Effector memory CD4-positive, alpha-beta T cell (primary cell): Measurements from ENCODE around the gene CSH1.
"Not testable (repeated sequence)": the region's sequence is repeated elsewhere in the genome, so short reads cannot be mapped to it uniquely, and the experiment has no call there.

Experiments used
- DNase-seq, 3 donors: peaks; one replicate each; pipeline ENCODE4 v3.0.0-alpha.2; 2020
- H3K27ac ChIP-seq: 2 replicates; pipeline ENCODE4 v1.7.0; 2013; ENCODE audit warnings: mild to moderate bottlenecking, low read length, moderate library complexity; ENCODE audit not compliant: insufficient read depth, poor library complexity, severe bottlenecking
- H3K27me3 ChIP-seq: replicated peaks from 2 replicates; pipeline ENCODE4 v1.7.0; 2013; ENCODE audit warnings: mild to moderate bottlenecking, low read length; ENCODE audit not compliant: insufficient read depth, control insufficient read depth, poor library complexity, severe bottlenecking
- H3K36me3 ChIP-seq: 2 replicates; pipeline ENCODE4 v1.7.0; 2013; ENCODE audit warnings: mild to moderate bottlenecking, low read length, moderate library complexity; ENCODE audit not compliant: control insufficient read depth, insufficient read depth
- H3K4me1 ChIP-seq: 2 replicates; pipeline ENCODE4 v1.7.0; 2013; ENCODE audit warnings: low read length, mild to moderate bottlenecking; ENCODE audit not compliant: control insufficient read depth, insufficient read depth, poor library complexity, severe bottlenecking
- H3K4me3 ChIP-seq: 2 replicates; pipeline ENCODE4 v1.7.0; 2013; ENCODE audit warnings: low read length, low read depth, mild to moderate bottlenecking; ENCODE audit not compliant: insufficient read depth, poor library complexity, severe bottlenecking
- H3K9me3 ChIP-seq: 2 replicates; pipeline ENCODE4 v1.7.0; 2013; ENCODE audit warnings: mild to moderate bottlenecking, low read length, moderate library complexity; ENCODE audit not compliant: control insufficient read depth

CSH1 gene

DNA sequence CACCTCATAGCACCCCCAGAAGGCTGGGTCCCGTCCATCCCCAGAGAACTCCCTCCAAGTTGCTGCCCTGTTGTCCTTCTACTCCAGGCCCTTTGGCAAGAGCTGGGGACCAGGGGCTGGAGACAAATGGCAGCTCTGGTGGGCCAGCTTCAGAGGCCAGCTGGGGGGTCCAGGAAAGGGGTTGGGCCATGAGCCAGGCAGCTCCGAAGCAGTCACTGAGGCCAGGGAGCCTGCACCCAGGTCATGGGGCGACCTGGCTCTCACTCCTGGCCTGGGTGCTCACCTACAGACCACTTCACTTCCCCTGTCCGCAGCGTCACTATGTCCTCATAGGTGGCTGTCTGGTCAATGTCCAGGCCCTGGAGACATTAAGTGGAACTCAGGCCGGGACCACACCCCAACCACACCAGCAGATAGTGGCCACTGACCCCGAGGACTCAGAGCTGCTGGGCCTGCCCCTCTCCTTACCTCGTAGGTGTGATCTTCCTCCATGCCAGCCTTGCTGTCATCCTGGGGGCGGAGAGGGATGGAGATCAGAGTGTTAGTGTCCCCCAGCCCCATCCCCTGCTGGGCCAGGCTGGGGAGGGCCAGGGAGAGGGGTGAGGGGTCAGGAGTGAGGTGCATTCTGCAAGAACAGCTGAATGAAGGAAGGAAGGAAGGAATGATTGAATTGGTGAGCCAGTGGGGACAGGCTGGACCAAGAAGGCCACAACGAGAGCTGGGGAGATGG, 32.8 kb upstream of the CSH1 start:
- Histone ChIP-seq H3K27ac (no peak overlapping the region), H3K9me3 (no peaks in the 10 kb centered on the region), H3K27me3 (no peaks in the 10 kb centered on the region), H3K4me3 (no peak overlapping the region), H3K36me3 (peaks cover 18% of the 10 kb centered on the region), H3K4me1 (peaks cover 18% of the 10 kb centered on the region)
- DNase-seq, result no peak

DNA sequence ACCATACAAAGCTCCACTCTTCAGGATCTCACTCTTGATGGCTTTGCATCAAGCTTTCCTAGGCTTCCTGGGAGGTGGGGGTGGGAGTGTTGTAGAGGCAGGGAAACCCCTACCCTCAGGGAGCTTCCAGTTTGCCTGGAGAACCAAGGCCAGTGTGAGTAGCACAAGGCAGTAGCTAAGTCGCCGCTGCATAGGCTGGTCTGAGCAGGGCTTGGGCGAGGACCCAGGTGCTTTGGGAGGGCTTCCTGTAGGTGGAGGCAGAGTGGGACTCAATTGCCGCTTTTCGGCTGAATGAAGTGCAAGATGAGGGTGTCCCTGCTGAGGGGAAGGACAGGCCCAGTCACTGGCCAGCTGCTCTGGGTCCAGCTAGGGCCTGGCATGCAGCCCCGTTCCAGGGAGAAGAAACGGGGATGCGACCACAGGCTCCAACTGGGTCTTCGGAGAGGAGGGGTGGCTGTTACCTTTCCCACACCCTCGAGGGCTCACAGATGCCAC, 31.8 kb upstream of the CSH1 start:
- no peaks in the 10 kb centered on the region for H3K27me3 ChIP-seq
- no peak for DNase-seq
- no peak overlapping the region for H3K27ac ChIP-seq
- H3K4me1 ChIP-seq, result peaks cover 18% of the 10 kb centered on the region
- H3K4me3 ChIP-seq, result no peak overlapping the region
- peaks cover 18% of the 10 kb centered on the region for H3K36me3 ChIP-seq
- H3K9me3 ChIP-seq, result no peaks in the 10 kb centered on the region

DNA sequence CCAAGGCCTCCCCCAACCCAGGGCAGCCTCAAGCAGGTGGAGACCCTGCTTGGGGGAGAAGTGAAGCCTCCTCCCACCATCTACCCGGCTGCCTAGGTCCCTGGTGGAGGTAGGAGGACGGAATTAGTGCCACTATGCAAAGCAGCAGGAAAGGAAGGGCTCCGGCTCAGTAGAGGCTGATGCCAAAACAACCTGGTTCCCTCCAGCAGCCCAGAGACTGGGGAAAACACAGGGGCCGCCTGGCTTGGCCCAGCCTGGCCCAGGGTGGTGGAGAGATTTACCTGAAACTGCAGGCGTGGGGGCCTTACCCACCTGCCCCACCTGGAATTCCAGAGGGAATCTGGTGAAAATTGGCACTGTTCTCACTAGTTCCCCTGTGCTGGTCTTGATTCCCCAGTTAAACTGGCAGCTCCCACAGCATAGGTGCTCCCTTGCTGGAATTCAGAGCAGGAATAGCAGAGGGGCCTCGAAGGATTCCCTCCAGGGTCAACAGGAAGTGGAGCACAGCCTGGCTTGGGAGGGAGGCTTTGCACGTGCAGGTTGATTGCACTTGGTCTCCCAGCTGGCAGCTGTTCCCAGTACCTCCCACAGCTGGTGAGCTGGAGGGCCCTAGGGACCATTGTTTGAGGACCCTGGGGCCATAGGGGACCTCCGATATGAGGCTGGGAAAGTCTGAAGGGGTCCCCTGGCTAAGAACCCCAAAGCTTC, 31.2 kb upstream of the CSH1 start:
- H3K27me3 ChIP-seq, result no peaks in the 10 kb centered on the region
- DNase-seq, result no peak
- H3K4me1 ChIP-seq, result peaks cover 15% of the 10 kb centered on the region
- no peak overlapping the region for H3K27ac ChIP-seq
- H3K4me3 ChIP-seq, result no peak overlapping the region
- peaks cover 18% of the 10 kb centered on the region for H3K36me3 ChIP-seq
- H3K9me3 ChIP-seq, result no peaks in the 10 kb centered on the region

DNA sequence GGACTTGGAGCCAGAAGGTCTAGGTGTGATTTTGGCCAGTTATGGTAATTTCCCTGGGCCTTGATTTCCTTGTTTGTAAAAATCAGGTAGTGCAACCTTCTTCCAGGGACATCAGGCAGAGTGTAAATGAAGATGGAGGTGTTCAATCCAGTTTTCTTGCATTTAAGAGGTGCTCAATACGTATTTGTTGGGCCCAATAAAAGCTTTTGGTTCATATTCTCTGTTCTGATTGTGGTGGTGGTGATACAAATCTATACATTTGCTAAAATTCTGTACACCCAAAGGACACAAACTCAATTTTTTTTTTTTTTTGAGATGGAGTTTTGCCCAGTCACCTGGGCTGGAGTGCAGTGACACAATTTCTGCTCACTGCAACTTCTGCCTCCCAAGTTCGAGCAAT, 29.8 kb upstream of the CSH1 start:
- Histone ChIP-seq H3K9me3 (no peaks in the 10 kb centered on the region), H3K4me3 (no peak overlapping the region), H3K36me3 (peaks cover 18% of the 10 kb centered on the region), H3K27ac (no peak overlapping the region), H3K27me3 (no peaks in the 10 kb centered on the region), H3K4me1 (peaks cover 6% of the 10 kb centered on the region)
- DNase-seq, result no peak

DNA sequence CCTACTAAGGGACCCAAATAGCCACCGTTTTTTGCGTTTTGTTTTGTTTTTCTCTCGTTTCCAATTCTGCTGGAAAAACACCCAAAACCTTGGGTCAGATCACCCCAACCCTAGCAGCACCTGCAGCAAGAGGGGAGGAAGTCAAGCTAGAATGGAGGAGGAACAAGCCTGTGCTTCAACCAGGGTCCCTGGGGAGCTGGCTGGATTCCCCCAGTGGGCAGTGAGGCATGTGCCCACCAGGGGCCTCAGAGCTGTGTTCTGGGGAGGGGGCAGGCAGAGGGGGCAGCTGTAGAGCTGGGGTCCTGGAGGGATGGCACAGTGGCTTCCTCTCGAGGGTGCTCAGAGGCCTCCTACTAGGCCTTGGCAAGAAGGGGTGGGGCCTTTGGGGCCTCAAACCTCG, 29.2 kb upstream of the CSH1 start:
- H3K27ac ChIP-seq, result no peak overlapping the region
- H3K27me3 ChIP-seq, result no peaks in the 10 kb centered on the region

DNA sequence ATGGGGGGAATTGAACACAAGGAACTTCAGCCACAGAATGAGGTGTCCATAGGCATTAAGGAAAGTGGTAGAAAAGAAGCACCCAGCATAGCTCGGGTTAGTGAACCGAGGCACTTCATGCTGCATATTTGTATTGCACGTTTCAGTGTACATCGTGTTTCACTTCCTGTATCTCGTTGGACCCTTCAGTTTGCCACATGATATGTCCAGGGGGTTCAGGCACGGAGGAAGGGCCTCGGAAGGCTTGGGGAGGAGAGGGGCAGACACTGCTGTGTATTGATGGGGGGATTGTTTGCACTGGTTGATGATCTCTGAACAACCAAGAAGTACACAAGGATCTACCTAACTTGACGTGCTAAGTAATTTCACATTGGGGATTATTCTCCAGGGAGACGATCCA, 26.0 kb upstream of the CSH1 start:
- H3K4me1 ChIP-seq, result not testable (repeated sequence)

More for the DNA sequence above, 29.2 kb upstream of the CSH1 start:
- Histone ChIP-seq H3K4me3 (no peak overlapping the region), H3K9me3 (no peaks in the 10 kb centered on the region), H3K4me1 (peaks cover under 1% of the 10 kb centered on the region), H3K36me3 (peaks cover 18% of the 10 kb centered on the region)
- no peak for DNase-seq

DNA sequence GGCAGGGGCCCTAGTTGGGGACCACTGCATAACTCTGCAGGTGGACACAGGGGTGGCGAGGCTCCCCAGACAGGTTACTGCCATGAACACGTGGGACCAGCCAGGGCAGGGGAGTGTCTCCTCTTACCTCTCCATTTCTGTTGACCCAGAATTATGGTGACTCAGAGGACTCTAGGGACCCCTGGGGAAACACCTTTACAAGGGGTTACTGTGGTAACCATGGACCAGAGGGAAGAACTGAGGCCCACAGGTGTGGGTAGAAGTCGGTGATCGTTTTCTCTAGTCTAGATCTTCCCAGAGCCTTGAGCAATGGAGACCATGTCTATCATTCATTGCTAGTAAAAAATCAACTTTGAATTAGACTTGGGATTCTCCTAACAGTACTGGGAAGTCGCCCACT, 24.4 kb upstream of the CSH1 start:
- H3K4me1 ChIP-seq, H3K9me3 ChIP-seq, DNase-seq, H3K4me3 ChIP-seq, H3K27ac ChIP-seq, H3K27me3 ChIP-seq, H3K36me3 ChIP-seq: not testable (repeated sequence)

More for the DNA sequence above, 26.0 kb upstream of the CSH1 start:
- DNase-seq, H3K36me3 ChIP-seq, H3K4me3 ChIP-seq, H3K27me3 ChIP-seq, H3K9me3 ChIP-seq, H3K27ac ChIP-seq: not testable (repeated sequence)

DNA sequence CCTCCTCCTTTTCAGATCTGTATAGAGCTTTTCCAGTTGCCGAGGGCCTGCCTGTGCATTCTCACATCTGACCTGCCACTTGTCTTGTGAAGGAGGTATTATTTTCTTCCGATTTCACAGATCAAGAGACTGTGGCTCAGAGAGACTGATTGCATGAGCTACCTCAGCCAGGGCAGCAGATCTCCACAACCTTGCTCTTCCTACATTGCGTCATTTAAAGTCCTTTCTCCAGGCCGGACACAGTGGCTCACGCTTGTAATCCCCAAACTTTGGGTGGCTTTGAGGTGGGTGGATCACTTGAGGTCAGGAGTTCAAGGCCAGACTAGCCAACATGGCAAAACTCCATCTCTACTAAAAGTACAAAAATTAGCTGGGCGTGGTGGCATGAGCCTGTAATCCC, 23.7 kb upstream of the CSH1 start:
- H3K4me3 ChIP-seq, DNase-seq, H3K36me3 ChIP-seq, H3K27me3 ChIP-seq, H3K9me3 ChIP-seq, H3K27ac ChIP-seq, H3K4me1 ChIP-seq: not testable (repeated sequence)

DNA sequence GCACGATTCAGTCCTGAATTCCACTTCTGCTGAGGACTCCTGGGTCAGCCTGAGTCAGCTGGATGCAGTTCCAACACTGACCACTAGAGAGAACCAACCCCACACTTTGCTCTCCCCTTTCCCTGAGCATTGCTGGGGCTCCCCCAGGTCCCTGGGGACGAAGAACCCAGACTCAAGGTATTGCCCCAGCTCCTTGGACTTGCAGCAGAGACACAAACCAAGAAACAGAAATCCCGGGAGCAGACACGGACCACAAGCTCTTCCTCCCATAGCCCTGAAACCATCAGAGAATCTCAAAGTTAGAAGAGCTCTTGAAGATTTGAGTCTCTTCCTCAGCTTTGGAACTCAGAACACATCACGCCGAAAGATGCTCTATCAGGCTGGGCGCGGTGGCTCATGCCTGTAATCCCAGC, 22.9 kb upstream of the CSH1 start:
- H3K27me3 ChIP-seq, result no peaks in the 10 kb centered on the region
- H3K4me1 ChIP-seq, result peaks cover 8% of the 10 kb centered on the region
- no peaks in the 10 kb centered on the region for H3K36me3 ChIP-seq
- H3K9me3 ChIP-seq, result no peaks in the 10 kb centered on the region
- H3K4me3 ChIP-seq, result no peak overlapping the region
- no peak overlapping the region for H3K27ac ChIP-seq
- peak; percentile 53 to 62 (median 54) for DNase-seq

DNA sequence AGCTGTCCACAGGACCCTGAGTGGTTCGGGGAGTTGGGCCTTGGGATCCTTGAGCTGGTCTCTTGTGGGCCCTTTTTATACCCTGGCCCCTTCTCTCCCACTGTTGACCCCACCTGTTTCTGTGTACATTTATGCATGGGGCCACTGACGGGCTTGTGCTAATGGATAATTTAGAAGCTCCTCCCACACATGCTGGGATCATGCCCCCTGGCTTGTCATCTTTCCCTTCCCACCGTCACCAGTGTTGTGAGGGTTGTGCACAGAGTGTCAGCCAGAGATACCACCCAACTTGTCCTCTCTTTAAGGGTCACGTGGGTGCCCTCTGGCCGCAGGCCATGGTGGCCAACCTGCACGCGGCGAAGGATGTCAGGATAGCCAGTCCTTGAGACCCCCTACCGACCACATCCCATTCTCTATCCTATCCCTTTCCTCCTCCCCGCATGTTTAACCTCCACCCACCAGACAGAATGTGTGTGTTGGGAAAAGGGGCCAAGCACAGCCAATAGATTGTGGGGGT, 22.5 kb upstream of the CSH1 start, which contains the start of gene GH1:
TSS of gene GH1 (minus strand) at position 51 of the 517 bp plus-strand sequence. CDS start 63 bp downstream, outside the sequence.
- not testable (repeated sequence) for H3K4me1 ChIP-seq, DNase-seq, H3K27ac ChIP-seq

More for the DNA sequence above, 22.5 kb upstream of the CSH1 start, which contains the start of gene GH1:
- H3K36me3 ChIP-seq, H3K9me3 ChIP-seq, H3K27me3 ChIP-seq, H3K4me3 ChIP-seq: not testable (repeated sequence)
